Measurements from ENCODE around the gene PRMT3.

DNA sequence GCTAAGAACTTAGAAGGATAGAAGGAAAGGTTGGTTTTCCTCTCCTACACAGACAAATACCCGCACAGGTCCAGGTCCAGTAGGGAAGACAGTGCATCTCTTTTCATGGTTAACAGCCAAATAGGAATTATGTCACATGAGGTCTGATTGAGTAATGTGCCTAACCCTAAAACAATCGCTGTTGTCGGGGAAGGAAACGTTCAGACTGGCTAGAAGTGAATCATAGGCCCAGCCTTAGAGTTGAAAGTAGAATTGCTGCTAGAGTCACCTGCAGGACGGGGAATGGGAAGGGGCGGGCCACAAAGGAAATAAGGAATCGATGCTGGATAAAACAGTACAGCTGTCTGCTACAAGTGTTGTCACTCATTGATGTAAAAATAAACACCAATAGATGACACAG, 36.4 kb upstream of the PRMT3 start:
- TF ChIP-seq, protein P1, sequence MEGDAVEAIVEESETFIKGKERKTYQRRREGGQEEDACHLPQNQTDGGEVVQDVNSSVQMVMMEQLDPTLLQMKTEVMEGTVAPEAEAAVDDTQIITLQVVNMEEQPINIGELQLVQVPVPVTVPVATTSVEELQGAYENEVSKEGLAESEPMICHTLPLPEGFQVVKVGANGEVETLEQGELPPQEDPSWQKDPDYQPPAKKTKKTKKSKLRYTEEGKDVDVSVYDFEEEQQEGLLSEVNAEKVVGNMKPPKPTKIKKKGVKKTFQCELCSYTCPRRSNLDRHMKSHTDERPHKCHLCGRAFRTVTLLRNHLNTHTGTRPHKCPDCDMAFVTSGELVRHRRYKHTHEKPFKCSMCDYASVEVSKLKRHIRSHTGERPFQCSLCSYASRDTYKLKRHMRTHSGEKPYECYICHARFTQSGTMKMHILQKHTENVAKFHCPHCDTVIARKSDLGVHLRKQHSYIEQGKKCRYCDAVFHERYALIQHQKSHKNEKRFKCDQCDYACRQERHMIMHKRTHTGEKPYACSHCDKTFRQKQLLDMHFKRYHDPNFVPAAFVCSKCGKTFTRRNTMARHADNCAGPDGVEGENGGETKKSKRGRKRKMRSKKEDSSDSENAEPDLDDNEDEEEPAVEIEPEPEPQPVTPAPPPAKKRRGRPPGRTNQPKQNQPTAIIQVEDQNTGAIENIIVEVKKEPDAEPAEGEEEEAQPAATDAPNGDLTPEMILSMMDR (IDR thresholded peaks at IDR 0.05) = no peak
- TF ChIP-seq POLR2AphosphoS5 (IDR thresholded peaks at IDR 0.05) = no peak

Data from breast epithelium (tissue), 3 donors.